Suprapubic skin (tissue), 4 donors: ENCODE measurements around the gene PAK5. TPM values are rescaled to one million over a fixed set of nuclear protein-coding genes. Genes with fewer than 3 reads are reported as not detected.

Experiments used
- DNase-seq, 2 donors: peaks; one replicate each; pipeline ENCODE4 v3.0.0-alpha.2; 2019; ENCODE audit warnings: low spot score in 2 of 2
- H3K27ac ChIP-seq: fragments of 200-600 bp; sonication (generic); one replicate; pipeline ENCODE4 v1.5.1; 2019
- H3K27me3 ChIP-seq: fragments of 200-600 bp; sonication (generic); one replicate; pipeline ENCODE4 v1.5.1; 2019
- H3K36me3 ChIP-seq: fragments of 200-600 bp; sonication (generic); one replicate; pipeline ENCODE4 v1.5.1; 2019
- H3K4me1 ChIP-seq: fragments of 200-600 bp; sonication (generic); one replicate; pipeline ENCODE4 v1.5.1; 2019
- H3K4me3 ChIP-seq: fragments of 200-600 bp; sonication (generic); one replicate; pipeline ENCODE4 v1.5.1; 2019; ENCODE audit warnings: mild to moderate bottlenecking
- H3K9me3 ChIP-seq: fragments of 200-600 bp; sonication (generic); one replicate; pipeline ENCODE4 v1.5.1; 2019
- CTCF ChIP-seq, 2 donors: fragments of 200-600 bp in 1 of 2; fragments of 450-650 bp in 1 of 2; sonication (generic) in 1 of 2; IDR thresholded peaks; one replicate each; pipeline ENCODE4 v1.5.1; 2016 to 2019; ENCODE audit warnings: antibody characterized with exemption in 2 of 2, mild to moderate bottlenecking in 1 of 2, moderate library complexity in 1 of 2
- EP300 ChIP-seq: sonication (generic); formaldehyde crosslinking; IDR thresholded peaks from one replicate; pipeline ENCODE4 v1.6.1; 2017; ENCODE audit warnings: antibody characterized with exemption
- POLR2A ChIP-seq, 2 donors: fragments of 450-650 bp; IDR thresholded peaks; one replicate each; pipeline ENCODE4 v1.6.1; 2017; ENCODE audit warnings: antibody characterized with exemption in 2 of 2, mild to moderate bottlenecking in 2 of 2, moderate library complexity in 2 of 2
- POLR2AphosphoS5 ChIP-seq, 3 donors: sonication (generic); formaldehyde crosslinking; IDR thresholded peaks; one replicate each; pipeline ENCODE4 v1.6.1; 2017; ENCODE audit warnings: antibody characterized with exemption in 3 of 3
- WGBS: methylation state at CpG from one replicate; pipeline ENCODE4 v1.1.5; 2018; 5-methylcytosine and 5-hydroxymethylcytosine counted together
- total RNA-seq, 4 donors: library from RNA; depleted of rRNA; stranded (reverse); fragments of >200 nt; gene quantifications; one replicate each; pipeline ENCODE4 v1.1.0, GENCODE V29; 2016

Gene PAK5
- total RNA-seq, 4 donors from 2014 or later = 0.10 to 0.56 (median 0.21) TPM; not detected in 1

GRCh38 chr20:9591080-9591479 lies 247.8 kb downstream of the PAK5 start:
- Histone ChIP-seq H3K4me1 (no peaks in the 10 kb centered on the region), H3K36me3 (no peaks in the 10 kb centered on the region), H3K27ac (no peak overlapping the region), H3K4me3 (no peak overlapping the region), H3K9me3 (no peaks in the 10 kb centered on the region), H3K27me3 (no peaks in the 10 kb centered on the region)
- no peak for DNase-seq
- TF ChIP-seq EP300 (no peak), CTCF (IDR thresholded peaks at IDR 0.05) (no peak), POLR2AphosphoS5 (IDR thresholded peaks at IDR 0.05) (no peak), POLR2A (IDR thresholded peaks at IDR 0.05) (no peak)

GRCh38 chr20:9590189-9590588 lies 248.7 kb downstream of the PAK5 start:
- H3K36me3 ChIP-seq = no peaks in the 10 kb centered on the region
- H3K4me1 ChIP-seq = no peaks in the 10 kb centered on the region
- no peak overlapping the region for H3K27ac ChIP-seq
- DNase-seq = no peak
- H3K4me3 ChIP-seq = no peak overlapping the region
- 69% methylated on average over 1 of the region's 1 CpG for WGBS
- TF ChIP-seq CTCF (IDR thresholded peaks at IDR 0.05) (no peak), EP300 (no peak), POLR2A (IDR thresholded peaks at IDR 0.05) (no peak), POLR2AphosphoS5 (IDR thresholded peaks at IDR 0.05) (no peak)
- no peaks in the 10 kb centered on the region for H3K27me3 ChIP-seq
- no peaks in the 10 kb centered on the region for H3K9me3 ChIP-seq

- Histone ChIP-seq H3K4me3 (no peak overlapping the region), H3K4me1 (no peaks in the 10 kb centered on the region), H3K36me3 (no peaks in the 10 kb centered on the region), H3K27ac (no peak overlapping the region), H3K27me3 (no peaks in the 10 kb centered on the region), H3K9me3 (no peaks in the 10 kb centered on the region)
- TF ChIP-seq EP300 (no peak), POLR2AphosphoS5 (IDR thresholded peaks at IDR 0.05) (no peak), CTCF (IDR thresholded peaks at IDR 0.05) (no peak), POLR2A (IDR thresholded peaks at IDR 0.05) (no peak)
- WGBS = 71% methylated on average over 1 of the region's 1 CpG
- DNase-seq = no peak
Observed at GRCh38 chr20:9588706-9589105, 250.2 kb downstream of the PAK5 start.

- no peak for DNase-seq
- H3K36me3 ChIP-seq = no peaks in the 10 kb centered on the region
- no peak overlapping the region for H3K27ac ChIP-seq
- no peaks in the 10 kb centered on the region for H3K27me3 ChIP-seq
- no peaks in the 10 kb centered on the region for H3K9me3 ChIP-seq
- no peaks in the 10 kb centered on the region for H3K4me1 ChIP-seq
- no peak for TF ChIP-seq CTCF (IDR thresholded peaks at IDR 0.05)
- no peak for TF ChIP-seq POLR2A (IDR thresholded peaks at IDR 0.05)
- TF ChIP-seq EP300 = no peak
- no peak for TF ChIP-seq POLR2AphosphoS5 (IDR thresholded peaks at IDR 0.05)
- H3K4me3 ChIP-seq = no peak overlapping the region
Observed at GRCh38 chr20:9583151-9583550, 255.7 kb downstream of the PAK5 start.

- 75% methylated on average over 5 of the region's 5 CpGs for WGBS
- H3K4me3 ChIP-seq = no peak overlapping the region
- H3K9me3 ChIP-seq = no peaks in the 10 kb centered on the region
- no peaks in the 10 kb centered on the region for H3K4me1 ChIP-seq
- no peaks in the 10 kb centered on the region for H3K36me3 ChIP-seq
- H3K27ac ChIP-seq = no peak overlapping the region
- DNase-seq = no peak
- TF ChIP-seq POLR2A (IDR thresholded peaks at IDR 0.05) (no peak), EP300 (no peak), POLR2AphosphoS5 (IDR thresholded peaks at IDR 0.05) (no peak), CTCF (IDR thresholded peaks at IDR 0.05) (no peak)
- no peaks in the 10 kb centered on the region for H3K27me3 ChIP-seq
Observed at GRCh38 chr20:9582137-9582536, 256.7 kb downstream of the PAK5 start.
